Activated T-cell treated with anti-CD3 and anti-CD28 coated beads, Interleukin-2, amount 50 U/mL, for 72 hours (primary cell): ENCODE results near the gene TEX13D. TPM values are rescaled to one million over a fixed set of nuclear protein-coding genes. Genes with fewer than 3 reads are reported as not detected.
A peak's percentile ranks its signal among the peaks of the same experiment; 100 is the strongest.

Experiments used
- ATAC-seq, 2 donors: fragments of 150-1000 bp; cut with Tn5 transposase; replicated peaks in 1 of 2; 2 replicates each; pipeline ENCODE4 v1.10.0; 2021; ENCODE audit warnings: moderate library complexity in 2 of 2, mild to moderate bottlenecking in 1 of 2
- DNase-seq, 2 donors: peaks; one replicate each; pipeline ENCODE4 v3.0.0; 2021 to 2022; ENCODE audit warnings: mixed read lengths in 1 of 2
- H3K27ac Mint-ChIP-seq: one replicate; pipeline ENCODE4 v1.8.0; 2022; ENCODE audit warnings: mild to moderate bottlenecking, moderate library complexity, mixed read lengths
- H3K27me3 Mint-ChIP-seq: one replicate; pipeline ENCODE4 v1.8.0; 2022; ENCODE audit warnings: low read depth, mixed read lengths
- H3K36me3 Mint-ChIP-seq, 2 donors: one replicate each; pipeline ENCODE4 v1.8.0; 2022; ENCODE audit warnings: mixed read lengths in 2 of 2, mild to moderate bottlenecking in 1 of 2; ENCODE audit not compliant: insufficient read depth in 2 of 2
- H3K4me1 Mint-ChIP-seq: one replicate; pipeline ENCODE4 v1.8.0; 2022; ENCODE audit warnings: low read depth, mixed read lengths
- H3K4me3 Mint-ChIP-seq, 2 donors: one replicate each; pipeline ENCODE4 v1.8.0; 2022; ENCODE audit warnings: mild to moderate bottlenecking in 2 of 2, mixed read lengths in 2 of 2, moderate library complexity in 2 of 2
- H3K9me3 Mint-ChIP-seq, 2 donors: one replicate each; pipeline ENCODE4 v1.8.0; 2022; ENCODE audit warnings: mixed read lengths in 2 of 2
- total RNA-seq, 2 donors: library from RNA; stranded (reverse); gene quantifications; one replicate each; pipeline ENCODE4 v1.2.3, GENCODE V29; 2022

Gene TEX13D
- total RNA-seq, 2 donors from 2014 or later = not detected

DNA sequence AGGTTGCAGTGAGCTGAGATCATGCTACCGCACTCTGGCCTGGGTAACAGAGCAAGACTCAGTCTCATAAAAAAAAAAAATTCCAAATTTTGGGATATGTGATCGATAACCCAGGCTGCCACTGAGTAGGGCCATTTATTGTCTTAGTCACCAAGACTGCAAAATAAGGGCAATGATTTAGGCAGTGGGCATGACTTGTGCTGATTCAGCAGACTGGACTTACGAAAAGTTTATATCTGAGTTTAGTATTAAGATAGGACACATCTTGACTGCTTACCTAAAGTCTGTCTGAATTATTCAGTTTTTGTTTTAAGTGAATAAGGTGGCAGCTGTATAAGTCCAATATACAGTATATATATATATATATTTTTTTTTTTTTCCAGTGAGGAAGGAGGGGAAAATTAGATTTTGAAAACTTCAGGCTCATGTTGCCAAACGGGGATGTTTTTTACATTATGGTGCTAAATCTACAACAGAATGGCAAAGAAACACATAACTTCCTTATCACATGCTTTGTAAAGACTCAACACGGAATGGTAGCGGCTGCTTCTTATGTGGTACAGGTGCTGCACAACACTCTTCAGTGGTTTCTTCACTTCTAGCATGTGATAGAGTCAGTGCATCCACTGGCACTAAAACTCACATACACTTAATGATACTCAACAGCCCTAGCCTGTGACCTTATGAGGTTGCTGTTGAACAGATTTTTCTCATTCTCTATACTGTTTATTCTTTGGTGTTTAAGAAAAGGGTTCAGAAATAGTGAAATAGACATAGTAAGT lies 6.5 kb downstream of the TEX13D start:
- Mint-ChIP-seq H3K27me3 (peaks cover 8% of the 10 kb centered on the region), H3K4me1 (peaks cover 64% of the 10 kb centered on the region), H3K27ac (peak overlapping the region; percentile 48), H3K4me3 (peak overlapping the region in 1 of 2 donors; percentile 36), H3K36me3 (no peaks in the 10 kb centered on the region), H3K9me3 (no peaks in the 10 kb centered on the region)
- DNase-seq (peak in 1 of 2 donors; percentile 29), ATAC-seq (peak; percentile 32 to 42)

DNA sequence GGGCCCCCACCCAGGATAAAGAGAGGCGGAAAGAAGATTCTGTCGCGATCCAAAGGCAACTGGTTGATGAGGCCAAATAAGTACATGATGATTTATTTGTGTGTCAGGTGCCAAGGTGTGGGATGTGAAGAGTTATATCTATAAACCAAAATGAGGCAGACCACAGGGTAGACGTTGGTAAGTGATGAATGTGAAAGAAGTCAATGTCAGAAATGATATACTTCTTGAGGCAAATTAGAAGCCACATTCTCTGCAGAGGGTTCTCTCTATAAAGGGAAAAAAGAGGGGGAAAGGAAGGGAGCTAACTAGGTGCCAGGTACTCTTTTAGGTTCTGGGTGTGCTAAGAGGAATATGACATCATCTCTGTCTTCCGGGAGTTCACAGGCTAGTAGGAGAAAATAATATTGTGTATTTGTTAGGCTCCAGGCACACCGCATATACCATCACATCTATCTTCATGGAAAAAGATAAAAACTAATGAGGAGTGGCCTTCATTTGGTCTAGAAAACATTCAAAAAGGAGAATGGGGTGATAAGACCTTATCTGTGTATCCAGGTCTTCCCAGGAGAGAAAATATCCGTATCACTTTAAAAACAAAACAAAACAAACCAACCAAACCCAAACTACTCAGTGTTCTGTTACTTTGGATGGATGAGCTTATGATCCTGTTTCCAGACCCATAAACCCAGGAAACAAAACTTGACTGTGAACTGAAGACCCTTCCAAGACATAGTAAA lies 9.1 kb downstream of the TEX13D start:
- peak overlapping the region; percentile 97 for H3K27ac Mint-ChIP-seq
- no peaks in the 10 kb centered on the region for H3K9me3 Mint-ChIP-seq
- H3K4me1 Mint-ChIP-seq = peaks cover 73% of the 10 kb centered on the region
- H3K4me3 Mint-ChIP-seq = peak overlapping the region; percentile 65 to 96
- ATAC-seq (peak; percentile 55 to 59), DNase-seq (peak in 1 of 2 donors; percentile 32)
- peaks cover 0 to 2% of the 10 kb centered on the region in 2 donors for H3K36me3 Mint-ChIP-seq
- H3K27me3 Mint-ChIP-seq = peaks cover 13% of the 10 kb centered on the region

DNA sequence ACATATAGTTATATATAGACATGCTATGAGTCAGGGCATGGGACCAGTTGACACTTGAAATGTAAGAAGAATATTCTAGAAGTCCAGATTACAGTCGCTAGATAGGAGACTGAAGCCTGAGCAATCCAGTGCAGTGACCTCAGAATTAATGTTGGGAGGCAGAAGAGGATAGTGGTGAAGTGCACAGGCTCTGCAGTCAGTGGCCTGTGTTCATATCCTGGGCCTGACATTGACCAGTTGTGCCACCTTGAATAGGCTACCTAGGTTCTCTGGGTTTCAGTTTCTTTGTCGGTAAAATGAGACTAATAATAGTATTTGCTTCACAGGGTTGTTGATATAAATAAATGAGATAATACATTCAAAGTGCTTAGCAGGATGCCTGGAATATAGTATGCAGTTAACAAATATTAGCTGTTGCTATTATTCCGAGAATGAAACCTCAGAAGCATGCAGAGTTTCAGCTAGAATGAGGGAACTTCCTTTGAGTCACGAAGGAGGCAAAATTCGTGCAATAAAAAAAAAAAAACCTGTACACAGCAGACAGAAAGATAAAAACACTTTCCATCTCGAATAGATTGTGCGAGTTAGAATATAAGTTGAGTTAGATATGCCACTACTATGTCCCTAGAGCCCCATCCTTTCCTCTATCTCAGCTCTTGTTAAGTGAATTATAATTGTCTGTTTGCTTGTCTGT lies 9.9 kb downstream of the TEX13D start:
- H3K4me3 Mint-ChIP-seq = peak overlapping the region; percentile 65 to 96
- ATAC-seq (peak; percentile 2 to 20), DNase-seq (no peak)
- no peaks in the 10 kb centered on the region for H3K9me3 Mint-ChIP-seq
- peak overlapping the region; percentile 97 for H3K27ac Mint-ChIP-seq
- H3K36me3 Mint-ChIP-seq = peaks cover 2% of the 10 kb centered on the region in 2 donors
- peaks cover 66% of the 10 kb centered on the region for H3K4me1 Mint-ChIP-seq
- peaks cover 13% of the 10 kb centered on the region for H3K27me3 Mint-ChIP-seq

DNA sequence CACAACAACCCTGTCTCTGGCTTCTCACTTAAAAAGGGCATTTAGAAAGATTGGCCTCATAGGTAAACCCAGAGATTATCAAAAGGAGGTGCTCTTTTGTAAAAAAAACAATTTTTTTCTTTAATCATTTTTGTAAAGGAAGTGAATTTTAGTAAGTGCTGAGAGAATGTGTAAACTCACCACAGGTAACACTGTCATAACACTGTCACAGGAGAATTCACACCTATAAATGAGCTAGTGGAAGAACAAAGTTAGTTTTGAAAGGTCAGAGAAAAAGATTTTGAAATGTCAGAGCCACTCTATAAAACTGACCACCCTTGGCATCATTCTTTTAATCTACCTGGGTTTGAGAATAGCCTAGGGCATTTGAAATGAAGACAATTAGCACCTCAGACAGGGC lies 10.6 kb downstream of the TEX13D start:
- peak overlapping the region; percentile 97 for H3K27ac Mint-ChIP-seq
- H3K4me1 Mint-ChIP-seq = peaks cover 62% of the 10 kb centered on the region
- H3K4me3 Mint-ChIP-seq = peak overlapping the region; percentile 65 to 96
- ATAC-seq = no peak
- H3K9me3 Mint-ChIP-seq = no peaks in the 10 kb centered on the region
- peaks cover 2% of the 10 kb centered on the region in 2 donors for H3K36me3 Mint-ChIP-seq
- DNase-seq = no peak
- H3K27me3 Mint-ChIP-seq = peaks cover 13% of the 10 kb centered on the region

DNA sequence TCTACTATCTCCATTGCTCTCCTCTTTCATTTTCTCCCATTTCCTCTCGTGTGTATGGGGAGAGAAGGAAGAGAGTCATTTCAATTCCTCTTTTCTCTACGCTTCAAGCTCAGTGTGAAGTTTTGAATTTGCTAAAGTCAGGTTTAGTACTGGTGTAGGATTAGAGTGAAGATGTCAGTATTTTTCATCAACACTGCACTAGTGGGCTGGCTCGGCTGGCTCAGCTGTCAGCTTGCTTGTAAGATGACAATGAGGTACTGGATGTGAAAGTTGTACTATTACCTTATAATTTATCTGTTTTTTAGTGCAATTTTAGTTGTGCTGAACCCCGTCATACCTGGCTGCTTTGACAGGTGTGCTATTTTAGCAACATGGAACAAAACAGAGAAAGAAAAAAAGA lies 11.8 kb downstream of the TEX13D start:
- H3K27ac Mint-ChIP-seq = peak overlapping the region; percentile 97
- H3K4me1 Mint-ChIP-seq = peaks cover 59% of the 10 kb centered on the region
- no peaks in the 10 kb centered on the region for H3K9me3 Mint-ChIP-seq
- H3K27me3 Mint-ChIP-seq = peaks cover 13% of the 10 kb centered on the region
- peaks cover 2 to 4% of the 10 kb centered on the region in 2 donors for H3K36me3 Mint-ChIP-seq
- DNase-seq (no peak), ATAC-seq (no peak)
- H3K4me3 Mint-ChIP-seq = peak overlapping the region; percentile 48 to 96

DNA sequence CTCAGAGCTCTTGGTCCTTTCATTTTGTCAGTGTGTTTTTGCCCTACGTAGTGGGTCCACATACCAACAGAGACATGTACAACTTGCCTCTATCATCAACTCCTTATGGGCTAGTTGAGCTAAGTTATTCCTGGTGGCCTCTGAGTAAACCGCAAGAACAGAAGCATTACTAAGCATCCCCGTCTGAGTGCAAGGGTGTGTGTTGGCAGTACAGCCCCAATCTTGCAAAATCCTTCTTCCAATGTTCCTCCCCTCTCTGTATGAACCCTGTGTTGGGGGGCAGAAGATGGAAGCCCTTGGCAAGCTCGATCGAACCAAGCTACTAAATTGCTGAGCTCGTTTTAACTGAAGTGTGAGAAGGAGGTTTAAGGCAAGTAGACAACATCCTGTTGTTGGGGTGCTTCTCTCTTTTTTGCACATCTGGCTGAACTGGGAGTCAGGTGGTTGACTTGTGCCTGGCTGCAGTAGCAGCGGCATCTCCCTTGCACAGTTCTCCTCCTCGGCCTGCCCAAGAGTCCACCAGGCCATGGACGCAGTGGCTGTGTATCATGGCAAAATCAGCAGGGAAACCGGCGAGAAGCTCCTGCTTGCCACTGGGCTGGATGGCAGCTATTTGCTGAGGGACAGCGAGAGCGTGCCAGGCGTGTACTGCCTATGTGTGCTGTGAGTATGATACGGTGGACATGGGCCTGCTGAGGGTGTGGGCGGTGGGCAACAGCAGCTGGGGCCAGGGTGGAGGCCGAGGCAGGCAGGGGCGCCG lies 13.8 kb downstream of the TEX13D start, which contains the start of gene SH2D1A:
Gene SH2D1A (plus strand): TSS at position 447 of the 760 bp plus-strand sequence. CDS start 80 bp downstream, at position 527.
- peaks cover 48% of the 10 kb centered on the region for H3K4me1 Mint-ChIP-seq
- peaks cover 2 to 4% of the 10 kb centered on the region in 2 donors for H3K36me3 Mint-ChIP-seq
- H3K27me3 Mint-ChIP-seq = peaks cover 10% of the 10 kb centered on the region
- peak within 1 kb of the TSS; percentile 97 for H3K27ac Mint-ChIP-seq
- peak; percentile 26 for DNase-seq
- peak within 1 kb of the TSS; percentile 91 to 96 for H3K4me3 Mint-ChIP-seq
- H3K9me3 Mint-ChIP-seq = no peaks in the 10 kb centered on the region
- peak; percentile 37 to 49 for ATAC-seq

DNA sequence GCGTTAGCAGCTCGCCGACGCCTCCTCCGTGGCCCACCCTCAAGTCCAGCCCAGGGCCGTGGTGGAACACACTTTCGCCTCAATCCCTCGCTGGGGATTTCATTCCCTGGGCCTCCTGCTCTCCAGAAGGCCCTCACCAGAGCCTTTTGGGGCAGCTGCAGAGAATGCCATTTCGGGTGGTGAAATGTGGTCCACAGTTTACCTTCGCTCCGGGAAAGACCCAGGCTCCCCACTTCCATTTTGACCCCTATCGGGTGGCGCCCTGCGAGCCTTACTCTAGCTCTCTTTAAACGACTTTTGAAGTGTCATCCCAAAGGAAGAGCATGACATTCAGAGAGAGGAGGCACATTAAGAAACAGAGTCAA lies 14.4 kb downstream of the TEX13D start:
- peaks cover 4% of the 10 kb centered on the region in 2 donors for H3K36me3 Mint-ChIP-seq
- H3K9me3 Mint-ChIP-seq = no peaks in the 10 kb centered on the region
- peak overlapping the region; percentile 91 to 96 for H3K4me3 Mint-ChIP-seq
- peak; percentile 0 to 3 for ATAC-seq
- peak overlapping the region; percentile 97 for H3K27ac Mint-ChIP-seq
- no peak for DNase-seq
- peaks cover 6% of the 10 kb centered on the region for H3K27me3 Mint-ChIP-seq
- H3K4me1 Mint-ChIP-seq = peaks cover 47% of the 10 kb centered on the region

DNA sequence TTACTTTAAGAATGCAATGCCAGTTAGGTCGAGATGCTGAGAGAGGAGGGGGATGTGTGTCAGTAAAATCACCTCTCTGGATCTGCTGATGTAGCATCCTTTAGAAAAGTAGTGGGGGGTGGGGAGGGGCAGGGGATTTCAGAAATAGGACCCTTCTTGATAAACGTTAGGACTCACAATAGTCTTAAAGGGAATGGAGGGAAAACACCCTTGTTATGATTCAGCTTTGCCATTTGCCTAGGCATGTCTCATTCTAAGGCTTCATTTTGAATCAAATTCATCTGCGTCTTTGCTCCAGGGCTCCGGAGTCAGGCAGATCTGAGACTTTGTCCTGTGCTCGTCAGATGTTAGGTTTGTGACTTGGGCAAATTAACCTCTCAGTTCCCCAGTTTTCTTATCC lies 14.8 kb downstream of the TEX13D start:
- ATAC-seq = peak; percentile 66 to 68
- H3K27me3 Mint-ChIP-seq = peaks cover 6% of the 10 kb centered on the region

DNA sequence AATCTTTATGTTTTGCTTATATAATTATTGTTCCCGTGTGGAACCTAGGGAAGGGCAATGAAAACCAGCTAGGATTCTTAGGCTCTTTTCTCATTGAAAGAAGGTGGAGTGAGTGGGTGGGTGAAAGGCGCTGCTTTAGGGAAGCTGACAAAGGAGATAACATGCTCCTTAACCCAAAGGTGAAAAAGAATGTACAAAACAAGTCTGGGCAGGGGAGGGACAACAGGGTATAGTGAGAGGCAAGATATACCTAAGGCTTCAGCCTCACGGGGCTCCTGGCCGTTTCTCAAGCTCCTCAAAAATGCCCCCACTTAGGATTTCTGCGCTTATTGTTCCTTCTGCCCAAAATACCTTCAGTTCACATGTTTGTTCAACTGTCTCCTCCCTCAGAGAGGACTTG lies 15.7 kb downstream of the TEX13D start:
- H3K27me3 Mint-ChIP-seq = peaks cover 6% of the 10 kb centered on the region
- H3K4me3 Mint-ChIP-seq = peak overlapping the region; percentile 91 to 96
- H3K27ac Mint-ChIP-seq = peak overlapping the region; percentile 96
- H3K36me3 Mint-ChIP-seq = peaks cover 4% of the 10 kb centered on the region in 2 donors
- no peaks in the 10 kb centered on the region for H3K9me3 Mint-ChIP-seq
- DNase-seq (no peak), ATAC-seq (no peak)
- H3K4me1 Mint-ChIP-seq = peaks cover 36% of the 10 kb centered on the region

More for the DNA sequence above, 14.8 kb downstream of the TEX13D start:
- Mint-ChIP-seq H3K4me3 (peak overlapping the region; percentile 91 to 96), H3K4me1 (peaks cover 44% of the 10 kb centered on the region), H3K9me3 (no peaks in the 10 kb centered on the region), H3K36me3 (peaks cover 4% of the 10 kb centered on the region in 2 donors), H3K27ac (peak overlapping the region; percentile 97)
- DNase-seq = peak; percentile 44 to 45

DNA sequence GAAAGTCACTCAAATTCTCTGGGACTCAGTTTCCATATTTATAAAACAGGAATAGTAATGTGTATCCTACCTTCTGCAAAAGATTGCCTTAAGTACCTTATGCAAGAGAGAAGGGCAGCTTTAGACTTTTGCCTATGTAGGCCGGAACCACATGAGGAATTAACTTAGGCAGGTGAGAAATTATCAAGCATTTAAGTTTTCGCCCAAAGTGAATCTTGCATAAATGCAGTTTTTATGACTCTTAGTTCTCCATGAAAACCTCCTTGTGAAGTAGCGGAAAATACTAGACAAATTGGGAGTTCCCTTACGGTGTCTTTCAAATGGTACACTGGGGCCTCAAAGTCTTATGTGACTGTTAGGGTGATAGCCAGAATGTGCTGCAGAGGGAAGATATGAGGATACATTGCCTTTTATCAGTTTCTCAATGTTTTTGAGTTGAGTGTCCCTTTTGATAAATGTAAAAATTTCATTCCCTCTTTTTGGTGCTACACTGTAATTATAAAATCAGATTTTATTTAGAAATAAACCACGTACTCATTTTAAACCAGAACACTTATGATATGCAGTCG lies 16.5 kb downstream of the TEX13D start:
- Mint-ChIP-seq H3K27ac (peak overlapping the region; percentile 96), H3K4me3 (peak overlapping the region; percentile 91 to 96), H3K36me3 (peaks cover 4% of the 10 kb centered on the region in 2 donors), H3K27me3 (peaks cover 4% of the 10 kb centered on the region), H3K4me1 (peaks cover 36% of the 10 kb centered on the region), H3K9me3 (no peaks in the 10 kb centered on the region)
- DNase-seq = no peak
- ATAC-seq = peak; percentile 33 to 34

DNA sequence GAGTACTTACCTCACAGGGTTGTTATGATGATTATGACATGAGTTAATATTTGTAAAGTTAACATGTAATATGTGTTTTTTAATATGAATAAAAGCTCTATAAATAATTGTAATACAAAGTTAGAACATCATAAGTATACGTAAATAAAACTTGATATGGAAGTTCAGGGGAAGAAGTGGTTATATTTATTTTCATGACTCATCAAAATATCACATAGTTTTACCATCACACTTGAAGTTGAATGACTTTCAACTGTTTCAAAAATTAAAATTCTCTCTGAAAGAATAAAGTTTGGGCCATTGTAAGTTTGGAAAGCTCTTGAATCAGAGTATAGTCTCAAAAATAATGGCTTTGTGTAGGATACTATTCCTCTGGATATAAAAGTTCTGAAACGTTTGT lies 22.2 kb downstream of the TEX13D start:
- DNase-seq = no peak
- H3K4me1 Mint-ChIP-seq = peaks cover 58% of the 10 kb centered on the region
- no peak for ATAC-seq
- peak overlapping the region; percentile 77 for H3K27ac Mint-ChIP-seq
- H3K4me3 Mint-ChIP-seq = peak overlapping the region; percentile 79 to 93
- H3K9me3 Mint-ChIP-seq = no peaks in the 10 kb centered on the region
- no peaks in the 10 kb centered on the region for H3K27me3 Mint-ChIP-seq
- H3K36me3 Mint-ChIP-seq = peaks cover 0 to 4% of the 10 kb centered on the region in 2 donors

DNA sequence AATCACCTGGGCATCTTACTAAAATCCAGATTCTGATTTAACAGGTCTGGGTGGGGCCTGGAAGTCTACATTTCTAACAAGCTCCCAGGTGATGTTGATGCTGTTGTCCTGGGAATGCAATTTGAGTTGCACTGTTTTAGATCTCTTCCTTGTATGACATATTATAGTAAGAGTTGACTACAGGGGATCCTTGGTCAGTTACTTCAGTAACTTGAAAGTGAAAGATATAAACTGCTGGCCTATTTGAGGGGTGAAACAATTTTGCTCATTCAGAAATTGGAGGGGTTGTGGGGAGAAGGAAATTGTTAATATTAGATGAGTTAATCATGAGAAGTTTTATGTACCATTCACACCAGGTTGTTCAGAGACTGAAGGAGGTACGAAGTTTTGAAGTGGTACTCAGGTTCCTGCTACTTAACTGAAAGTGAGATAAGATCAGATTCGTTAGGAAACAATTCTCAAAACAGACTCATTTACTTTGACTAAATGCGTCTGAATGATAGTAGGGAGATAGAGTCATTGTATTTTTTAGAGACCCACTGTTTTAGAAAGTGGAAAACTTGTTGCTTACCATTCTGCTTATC lies 26.4 kb downstream of the TEX13D start:
- DNase-seq = no peak
- Mint-ChIP-seq H3K36me3 (peaks cover 3 to 7% of the 10 kb centered on the region in 2 donors), H3K4me3 (peak overlapping the region; percentile 70 to 91), H3K4me1 (peaks cover 63% of the 10 kb centered on the region), H3K9me3 (no peaks in the 10 kb centered on the region), H3K27ac (peak overlapping the region; percentile 90), H3K27me3 (peaks cover 9% of the 10 kb centered on the region)
- ATAC-seq = peak; percentile 74 to 83
